Measurements from ENCODE around the gene PTAR1.

GRCh38 chr9:69674112-69674685 lies 85.6 kb downstream of the PTAR1 start:
- TF ChIP-seq CTCF (IDR thresholded peaks at IDR 0.05) (no peak), POLR2A (IDR thresholded peaks at IDR 0.05) (no peak)
